CD4-positive, alpha-beta T cell treated with Interleukin-21 for 1 hour (primary cell): ENCODE data around the gene INTS7.

Experiments
- DNase-seq: peaks from one replicate; pipeline ENCODE4 v3.0.0-alpha.2; 2020

INTS7 gene

GRCh38 chr1:211902624-211903291 lies 132.6 kb downstream of the INTS7 start:
- DNase-seq = no peak

DNA sequence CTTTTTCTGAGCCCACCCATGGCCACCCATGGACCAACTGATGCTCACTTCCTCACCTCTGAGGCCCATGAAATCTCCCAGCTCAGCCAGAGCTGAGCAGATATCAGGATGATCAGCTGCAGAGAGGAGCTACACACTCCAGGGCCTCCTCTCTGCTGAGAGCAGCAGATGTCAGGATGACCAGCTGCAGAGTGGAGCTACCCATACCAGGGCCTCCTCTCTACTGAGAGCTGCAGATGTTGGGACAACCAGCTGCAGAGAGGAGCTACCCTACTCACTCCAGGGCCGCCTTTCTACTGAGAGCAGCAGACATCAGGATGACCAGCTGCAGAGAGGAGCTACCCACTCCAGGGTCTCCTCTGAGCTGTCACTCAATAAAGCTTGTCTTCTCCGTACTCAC lies 133.4 kb downstream of the INTS7 start:
- no peak for DNase-seq

GRCh38 chr1:211900441-211900840 lies 134.9 kb downstream of the INTS7 start:
- no peak for DNase-seq

DNA sequence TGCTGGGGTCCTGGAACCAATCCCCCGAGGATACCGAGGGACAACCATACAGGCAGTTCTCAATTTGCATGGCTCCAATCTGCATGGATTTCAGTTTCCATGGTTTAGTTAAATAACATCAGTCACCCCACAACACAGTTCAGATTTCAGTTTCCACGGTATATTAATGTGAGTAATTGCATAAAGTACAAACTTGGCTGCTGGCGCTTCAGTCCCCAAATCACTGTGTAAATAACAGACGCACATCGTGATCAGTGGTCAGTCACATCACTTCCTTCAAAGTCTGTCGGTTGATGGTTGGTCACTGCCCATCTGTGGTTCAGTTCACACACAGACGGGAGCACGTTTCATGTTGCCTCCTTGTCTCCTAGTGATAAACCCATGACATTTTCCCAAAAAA lies 138.4 kb downstream of the INTS7 start:
- DNase-seq = no peak

DNA sequence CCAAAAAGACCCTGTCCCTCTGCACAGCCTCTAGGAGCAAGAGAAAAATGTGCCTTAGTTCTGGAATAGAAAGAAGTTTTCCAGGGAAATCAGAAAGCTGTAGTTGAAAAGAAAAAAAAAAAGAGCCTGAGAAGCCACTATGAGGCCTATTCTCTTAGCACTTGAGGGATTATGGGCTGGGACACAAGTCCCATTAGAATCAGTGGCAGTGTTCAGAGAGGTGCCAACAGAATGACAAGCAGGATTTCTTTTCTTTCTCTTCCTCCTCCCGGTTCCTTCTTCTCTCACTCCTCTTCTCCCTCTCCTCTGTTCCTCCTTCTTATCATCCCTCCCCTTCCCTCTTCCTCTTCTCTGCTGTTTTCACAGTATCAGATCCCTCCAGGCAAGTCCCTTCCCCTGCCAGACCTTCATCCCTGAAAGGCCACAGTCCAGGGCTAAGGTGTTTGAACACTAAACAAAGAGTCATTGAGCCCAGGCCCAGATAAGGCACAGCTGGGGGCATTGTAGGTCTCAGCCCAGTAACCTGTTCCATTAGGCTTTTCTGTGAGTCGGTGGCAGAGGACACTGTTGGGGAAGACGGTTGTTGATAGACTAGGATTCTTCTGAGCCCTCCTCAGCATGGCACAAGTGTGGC lies 140.1 kb downstream of the INTS7 start:
- no peak for DNase-seq

- no peak for DNase-seq
Measured at GRCh38 chr1:211894312-211894711, 141.0 kb downstream of the INTS7 start.

GRCh38 chr1:211893260-211893659 lies 142.1 kb downstream of the INTS7 start:
- no peak for DNase-seq

DNA sequence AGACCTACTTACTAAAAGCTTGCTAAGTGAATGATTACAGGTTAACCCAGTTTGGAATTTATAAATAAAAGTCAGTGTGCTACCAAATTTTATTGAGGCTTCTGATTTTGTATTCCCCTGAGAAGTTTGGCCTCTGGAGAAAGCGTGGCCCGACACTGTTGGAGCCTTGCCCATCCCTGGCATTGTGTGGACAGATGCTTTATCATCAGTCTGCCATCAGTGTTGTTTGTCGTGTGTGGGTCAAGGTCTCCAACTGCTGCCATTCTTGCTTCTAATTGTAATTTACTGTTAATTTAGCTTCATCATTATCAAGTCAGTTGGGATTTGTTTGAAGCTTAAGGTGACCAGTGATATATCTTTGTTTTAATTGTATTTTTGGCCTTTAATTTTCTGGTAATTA lies 142.8 kb downstream of the INTS7 start:
- DNase-seq = no peak

DNA sequence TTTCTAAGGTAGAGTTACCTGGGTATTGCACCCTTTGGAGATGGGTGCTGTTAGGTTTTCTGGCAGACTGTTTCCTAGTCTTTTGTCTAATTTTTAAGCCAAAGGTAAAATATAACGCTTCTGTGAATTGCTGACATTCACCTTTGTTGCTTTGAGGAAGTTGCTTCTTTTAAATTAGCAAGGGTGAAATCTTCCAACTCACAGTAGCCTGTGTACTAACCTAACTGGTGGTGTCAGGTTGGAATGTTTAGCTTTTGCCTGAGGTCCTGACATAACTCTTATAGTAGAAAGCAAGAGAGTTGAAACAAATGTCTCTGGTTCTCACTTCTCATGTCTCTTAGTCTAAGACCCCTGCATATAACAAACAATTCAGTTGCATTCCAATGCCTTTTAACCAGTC lies 143.6 kb downstream of the INTS7 start:
- DNase-seq = no peak
